ENCODE data around the gene GDPD3.

Gene GDPD3

GRCh38 chr16:30083216-30084055 is 29.9 kb downstream of the GDPD3 start:
- in situ Hi-C loops (cut with MboI; ENCODE audit: low sequenced_read_pairs) = no loop called here

- in situ Hi-C loops (cut with MboI; ENCODE audit: low sequenced_read_pairs) = no loop called here
Measured at GRCh38 chr16:30082545-30083090, 30.7 kb downstream of the GDPD3 start.

GRCh38 chr16:30079480-30079879 is 33.9 kb downstream of the GDPD3 start:
- in situ Hi-C loops (cut with MboI; ENCODE audit: low sequenced_read_pairs) = no loop called here

GRCh38 chr16:30078744-30079143 is 34.6 kb downstream of the GDPD3 start:
- in situ Hi-C loops (cut with MboI; ENCODE audit: low sequenced_read_pairs) = no loop called here

GRCh38 chr16:30077656-30078055 is 35.7 kb downstream of the GDPD3 start:
- in situ Hi-C loops (cut with MboI; ENCODE audit: low sequenced_read_pairs) = no loop called here

GRCh38 chr16:30076276-30076791 is 37.0 kb downstream of the GDPD3 start:
- in situ Hi-C loops (cut with MboI; ENCODE audit: low sequenced_read_pairs) = no loop called here

- in situ Hi-C loops (cut with MboI; ENCODE audit: low sequenced_read_pairs) = no loop called here
Measured at GRCh38 chr16:30075503-30076275, 37.6 kb downstream of the GDPD3 start, which contains the start of gene PPP4C. Gene PPP4C, plus strand, starts transcription at chr16:30075994. Its CDS starts 384 bp downstream, at chr16:30076378.

- in situ Hi-C loops (cut with MboI; ENCODE audit: low sequenced_read_pairs) = no loop called here
Measured at GRCh38 chr16:30070490-30070889, 42.8 kb downstream of the GDPD3 start.

- in situ Hi-C loops (cut with MboI; ENCODE audit: low sequenced_read_pairs) = no loop called here
Measured at GRCh38 chr16:30069611-30070462, 43.5 kb downstream of the GDPD3 start.

- in situ Hi-C loops (cut with MboI; ENCODE audit: low sequenced_read_pairs) = no loop called here
Measured at GRCh38 chr16:30068750-30069610, 44.4 kb downstream of the GDPD3 start.

- in situ Hi-C loops (cut with MboI; ENCODE audit: low sequenced_read_pairs) = no loop called here
Measured at GRCh38 chr16:30068333-30068732, 45.0 kb downstream of the GDPD3 start.

GRCh38 chr16:30067584-30067916 is 45.8 kb downstream of the GDPD3 start:
- in situ Hi-C loops (cut with MboI; ENCODE audit: low sequenced_read_pairs) = no loop called here

GRCh38 chr16:30066761-30067583 is 46.4 kb downstream of the GDPD3 start:
- in situ Hi-C loops (cut with MboI; ENCODE audit: low sequenced_read_pairs) = no loop called here

- in situ Hi-C loops (cut with MboI; ENCODE audit: low sequenced_read_pairs) = no loop called here
Measured at GRCh38 chr16:30065943-30066760, 47.2 kb downstream of the GDPD3 start.

- in situ Hi-C loops (cut with MboI; ENCODE audit: low sequenced_read_pairs) = no loop called here
Measured at GRCh38 chr16:30065102-30065942, 48.0 kb downstream of the GDPD3 start, which contains the start of gene ALDOA. Gene ALDOA, plus strand, starts transcription at chr16:30065760. Its CDS starts 1,138 bp downstream, at chr16:30066898.

GRCh38 chr16:30064729-30065101 is 48.6 kb downstream of the GDPD3 start:
- in situ Hi-C loops (cut with MboI; ENCODE audit: low sequenced_read_pairs) = no loop called here
